ENCODE results near the gene EVA1B. TPM values are rescaled to one million over a fixed set of nuclear protein-coding genes. Genes with fewer than 3 reads are reported as not detected.

The EVA1B gene
- total and polyA plus RNA-seq, 2 experiments from 2014 or later, result 68.7 to 82.2 TPM

- Histone ChIP-seq H3K4me2 (peak overlapping the region; percentile 98), H2AFZ (no peak overlapping the region), H3K9me2 (replicated peaks; ENCODE audit: insufficient read depth) (no peaks in the 10 kb centered on the region), H3K36me3 (replicated peaks; ENCODE audit: insufficient read depth, low read depth) (no peaks in the 10 kb centered on the region), H3K4me3 (peak overlapping the region; percentile 27), H3K4me1 (ENCODE audit: insufficient read depth) (peaks cover 35% of the 10 kb centered on the region), H3K27me3 (no peaks in the 10 kb centered on the region), H4K20me1 (ENCODE audit: insufficient read depth, poor library complexity, severe bottlenecking) (no peaks in the 10 kb centered on the region), H3K27ac (peak overlapping the region; percentile 96), H3K9me3 (ENCODE audit: low read depth) (no peaks in the 10 kb centered on the region), H3K79me2 (peaks cover 12% of the 10 kb centered on the region)
- WGBS (ENCODE audit: low lambda C conversion rate, missing lambda C conversion rate), result 49% methylated on average over 16 of the region's 16 CpGs
- TF ChIP-seq CTCF (IDR thresholded peaks at IDR 0.05; ENCODE audit: poor library complexity) (no peak), EZH2phosphoT487 (IDR thresholded peaks at IDR 0.05; ENCODE audit: low read depth, severe bottlenecking, unreplicated experiment) (no peak), EZH2 (IDR thresholded peaks at IDR 0.05; ENCODE audit: borderline replicate concordance) (no peak)
- no peak for DNase-seq (ENCODE audit: low spot score)
Observed at GRCh38 chr1:36320291-36320761, 3.1 kb downstream of the EVA1B start.

- no peak overlapping the region for H3K27ac ChIP-seq
- no peak for DNase-seq (ENCODE audit: low spot score)
- no peak overlapping the region for H2AFZ ChIP-seq
- peaks cover 10% of the 10 kb centered on the region for H3K4me1 ChIP-seq (ENCODE audit: insufficient read depth)
- no peak overlapping the region for H3K4me3 ChIP-seq
- no peaks in the 10 kb centered on the region for H4K20me1 ChIP-seq (ENCODE audit: insufficient read depth, poor library complexity, severe bottlenecking)
- H3K9me3 ChIP-seq (ENCODE audit: low read depth), result no peaks in the 10 kb centered on the region
- WGBS (ENCODE audit: low lambda C conversion rate, missing lambda C conversion rate), result 97% methylated on average over 7 of the region's 7 CpGs
- no peaks in the 10 kb centered on the region for H3K9me2 ChIP-seq (replicated peaks; ENCODE audit: insufficient read depth)
- TF ChIP-seq EZH2phosphoT487 (IDR thresholded peaks at IDR 0.05; ENCODE audit: low read depth, severe bottlenecking, unreplicated experiment) (no peak), EZH2 (IDR thresholded peaks at IDR 0.05; ENCODE audit: borderline replicate concordance) (no peak), CTCF (IDR thresholded peaks at IDR 0.05; ENCODE audit: poor library complexity) (no peak)
- H3K36me3 ChIP-seq (replicated peaks; ENCODE audit: insufficient read depth, low read depth), result no peaks in the 10 kb centered on the region
- no peak overlapping the region for H3K4me2 ChIP-seq
- no peaks in the 10 kb centered on the region for H3K27me3 ChIP-seq
- no peaks in the 10 kb centered on the region for H3K79me2 ChIP-seq
Observed at GRCh38 chr1:36309397-36309796, 14.0 kb downstream of the EVA1B start.

- Histone ChIP-seq H3K4me1 (ENCODE audit: insufficient read depth) (peaks cover 10% of the 10 kb centered on the region), H3K79me2 (no peaks in the 10 kb centered on the region), H3K4me2 (peak overlapping the region; percentile 95), H4K20me1 (ENCODE audit: insufficient read depth, poor library complexity, severe bottlenecking) (no peaks in the 10 kb centered on the region), H3K27ac (no peak overlapping the region), H3K9me3 (ENCODE audit: low read depth) (no peaks in the 10 kb centered on the region), H3K4me3 (no peak overlapping the region), H3K9me2 (replicated peaks; ENCODE audit: insufficient read depth) (no peaks in the 10 kb centered on the region), H2AFZ (no peak overlapping the region), H3K36me3 (replicated peaks; ENCODE audit: insufficient read depth, low read depth) (no peaks in the 10 kb centered on the region), H3K27me3 (no peaks in the 10 kb centered on the region)
- no peak for DNase-seq (ENCODE audit: low spot score)
- TF ChIP-seq EZH2 (IDR thresholded peaks at IDR 0.05; ENCODE audit: borderline replicate concordance), result no peak
- no peak for TF ChIP-seq CTCF (IDR thresholded peaks at IDR 0.05; ENCODE audit: poor library complexity)
- TF ChIP-seq EZH2phosphoT487 (IDR thresholded peaks at IDR 0.05; ENCODE audit: low read depth, severe bottlenecking, unreplicated experiment), result no peak
- WGBS (ENCODE audit: low lambda C conversion rate, missing lambda C conversion rate), result 86% methylated on average over 9 of the region's 10 CpGs
Observed at GRCh38 chr1:36307601-36308330, 15.7 kb downstream of the EVA1B start.

Data from hepatocyte (in vitro differentiated cells).